ENCODE data around the gene TMPRSS3.

TMPRSS3 gene

GRCh38 chr21:42375966-42376337 is 19.9 kb downstream of the TMPRSS3 start:
- DNase-seq (ENCODE audit: low read depth, low spot score) = no peak
- Histone ChIP-seq H3K9me3 (ENCODE audit: insufficient read depth, low read length) (no peaks in the 10 kb centered on the region), H3K4me1 (ENCODE audit: insufficient read depth, insufficient read length) (peaks cover 10% of the 10 kb centered on the region), H3K27me3 (ENCODE audit: insufficient read depth, insufficient read length) (peaks cover 10% of the 10 kb centered on the region), H3K4me3 (ENCODE audit: insufficient read length, low read depth) (no peak overlapping the region), H3K36me3 (ENCODE audit: insufficient read depth, insufficient read length, low read length) (no peaks in the 10 kb centered on the region), H3K9ac (ENCODE audit: insufficient read length, low read depth) (no peak overlapping the region)
- TF ChIP-seq YY1 (IDR thresholded peaks at IDR 0.05; ENCODE audit: insufficient read depth, insufficient read length) = no peak
- no peak for TF ChIP-seq SUZ12 (IDR thresholded peaks at IDR 0.05; ENCODE audit: extremely low read depth, insufficient read depth, insufficient read length)
- no peak for TF ChIP-seq ZNF274 (IDR thresholded peaks at IDR 0.05; ENCODE audit: low read depth, low read length)

- Histone ChIP-seq H3K9ac (ENCODE audit: insufficient read length, low read depth) (no peak overlapping the region), H3K4me1 (ENCODE audit: insufficient read depth, insufficient read length) (peaks cover 10% of the 10 kb centered on the region), H3K36me3 (ENCODE audit: insufficient read depth, insufficient read length, low read length) (no peaks in the 10 kb centered on the region), H3K4me3 (ENCODE audit: insufficient read length, low read depth) (no peak overlapping the region), H3K27me3 (ENCODE audit: insufficient read depth, insufficient read length) (peaks cover 10% of the 10 kb centered on the region), H3K9me3 (ENCODE audit: insufficient read depth, low read length) (no peaks in the 10 kb centered on the region)
- DNase-seq (ENCODE audit: low read depth, low spot score) = no peak
- TF ChIP-seq YY1 (IDR thresholded peaks at IDR 0.05; ENCODE audit: insufficient read depth, insufficient read length) (no peak), SUZ12 (IDR thresholded peaks at IDR 0.05; ENCODE audit: extremely low read depth, insufficient read depth, insufficient read length) (no peak), ZNF274 (IDR thresholded peaks at IDR 0.05; ENCODE audit: low read depth, low read length) (no peak)
These were observed 20.3 kb downstream of the TMPRSS3 start for GRCh38 chr21:42375506-42375905.

GRCh38 chr21:42374864-42375499 is 20.9 kb downstream of the TMPRSS3 start:
- TF ChIP-seq ZNF274 (IDR thresholded peaks at IDR 0.05; ENCODE audit: low read depth, low read length) (no peak), YY1 (IDR thresholded peaks at IDR 0.05; ENCODE audit: insufficient read depth, insufficient read length) (no peak), SUZ12 (IDR thresholded peaks at IDR 0.05; ENCODE audit: extremely low read depth, insufficient read depth, insufficient read length) (no peak)
- Histone ChIP-seq H3K9me3 (ENCODE audit: insufficient read depth, low read length) (no peaks in the 10 kb centered on the region), H3K4me1 (ENCODE audit: insufficient read depth, insufficient read length) (peaks cover 10% of the 10 kb centered on the region), H3K9ac (ENCODE audit: insufficient read length, low read depth) (no peak overlapping the region), H3K36me3 (ENCODE audit: insufficient read depth, insufficient read length, low read length) (no peaks in the 10 kb centered on the region), H3K4me3 (ENCODE audit: insufficient read length, low read depth) (no peak overlapping the region), H3K27me3 (ENCODE audit: insufficient read depth, insufficient read length) (peaks cover 10% of the 10 kb centered on the region)
- DNase-seq (ENCODE audit: low read depth, low spot score) = no peak

- Histone ChIP-seq H3K4me1 (ENCODE audit: insufficient read depth, insufficient read length) (peaks cover 10% of the 10 kb centered on the region), H3K4me3 (ENCODE audit: insufficient read length, low read depth) (no peak overlapping the region), H3K27me3 (ENCODE audit: insufficient read depth, insufficient read length) (peaks cover 10% of the 10 kb centered on the region), H3K9ac (ENCODE audit: insufficient read length, low read depth) (no peak overlapping the region), H3K36me3 (ENCODE audit: insufficient read depth, insufficient read length, low read length) (no peaks in the 10 kb centered on the region), H3K9me3 (ENCODE audit: insufficient read depth, low read length) (no peaks in the 10 kb centered on the region)
- TF ChIP-seq ZNF274 (IDR thresholded peaks at IDR 0.05; ENCODE audit: low read depth, low read length) = no peak
- TF ChIP-seq SUZ12 (IDR thresholded peaks at IDR 0.05; ENCODE audit: extremely low read depth, insufficient read depth, insufficient read length) = no peak
- TF ChIP-seq YY1 (IDR thresholded peaks at IDR 0.05; ENCODE audit: insufficient read depth, insufficient read length) = no peak
- DNase-seq (ENCODE audit: low read depth, low spot score) = no peak
These were observed 21.4 kb downstream of the TMPRSS3 start for GRCh38 chr21:42374457-42374856.

- peaks cover 10% of the 10 kb centered on the region for H3K27me3 ChIP-seq (ENCODE audit: insufficient read depth, insufficient read length)
- no peak for TF ChIP-seq YY1 (IDR thresholded peaks at IDR 0.05; ENCODE audit: insufficient read depth, insufficient read length)
- TF ChIP-seq SUZ12 (IDR thresholded peaks at IDR 0.05; ENCODE audit: extremely low read depth, insufficient read depth, insufficient read length) = no peak
- no peak for TF ChIP-seq ZNF274 (IDR thresholded peaks at IDR 0.05; ENCODE audit: low read depth, low read length)
These were observed 21.9 kb downstream of the TMPRSS3 start for GRCh38 chr21:42373908-42374455.

GRCh38 chr21:42373196-42373907 is 22.5 kb downstream of the TMPRSS3 start:
- H3K36me3 ChIP-seq (ENCODE audit: insufficient read depth, insufficient read length, low read length) = no peaks in the 10 kb centered on the region
- H3K4me1 ChIP-seq (ENCODE audit: insufficient read depth, insufficient read length) = peaks cover 10% of the 10 kb centered on the region
- H3K9ac ChIP-seq (ENCODE audit: insufficient read length, low read depth) = no peak overlapping the region
- H3K27me3 ChIP-seq (ENCODE audit: insufficient read depth, insufficient read length) = peaks cover 10% of the 10 kb centered on the region
- H3K4me3 ChIP-seq (ENCODE audit: insufficient read length, low read depth) = no peak overlapping the region
- DNase-seq (ENCODE audit: low read depth, low spot score) = no peak
- TF ChIP-seq YY1 (IDR thresholded peaks at IDR 0.05; ENCODE audit: insufficient read depth, insufficient read length) (no peak), SUZ12 (IDR thresholded peaks at IDR 0.05; ENCODE audit: extremely low read depth, insufficient read depth, insufficient read length) (no peak), ZNF274 (IDR thresholded peaks at IDR 0.05; ENCODE audit: low read depth, low read length) (no peak)
- H3K9me3 ChIP-seq (ENCODE audit: insufficient read depth, low read length) = no peaks in the 10 kb centered on the region

More at GRCh38 chr21:42373908-42374455, 21.9 kb downstream of the TMPRSS3 start:
- peaks cover 10% of the 10 kb centered on the region for H3K4me1 ChIP-seq (ENCODE audit: insufficient read depth, insufficient read length)
- H3K9me3 ChIP-seq (ENCODE audit: insufficient read depth, low read length) = no peaks in the 10 kb centered on the region
- DNase-seq (ENCODE audit: low read depth, low spot score) = no peak
- no peak overlapping the region for H3K4me3 ChIP-seq (ENCODE audit: insufficient read length, low read depth)
- H3K36me3 ChIP-seq (ENCODE audit: insufficient read depth, insufficient read length, low read length) = no peaks in the 10 kb centered on the region
- no peak overlapping the region for H3K9ac ChIP-seq (ENCODE audit: insufficient read length, low read depth)

Measured in NT2/D1 (cell line).